OCI-LY3 (cell line): ENCODE measurements around the gene KIF3B.
"Not testable (repeated sequence)": the region's sequence is repeated elsewhere in the genome, so short reads cannot be mapped to it uniquely, and the experiment has no call there.

Experiments
- EZH2phosphoT487 ChIP-seq: fragments of 200-600 bp; shearing (Covaris generic); IDR thresholded peaks from 2 replicates; pipeline ENCODE4 v1.6.1; 2018; ENCODE audit warnings: antibody characterized with exemption, mixed run types, low read depth
- TF ChIP-seq, protein P1 (sequence below): fragments of 200-600, 300-600 bp; sonication (generic); IDR thresholded peaks from 2 replicates; pipeline ENCODE4 v1.5.1; 2014; ENCODE audit warnings: antibody characterized with exemption, low read length, low read depth

DNA sequence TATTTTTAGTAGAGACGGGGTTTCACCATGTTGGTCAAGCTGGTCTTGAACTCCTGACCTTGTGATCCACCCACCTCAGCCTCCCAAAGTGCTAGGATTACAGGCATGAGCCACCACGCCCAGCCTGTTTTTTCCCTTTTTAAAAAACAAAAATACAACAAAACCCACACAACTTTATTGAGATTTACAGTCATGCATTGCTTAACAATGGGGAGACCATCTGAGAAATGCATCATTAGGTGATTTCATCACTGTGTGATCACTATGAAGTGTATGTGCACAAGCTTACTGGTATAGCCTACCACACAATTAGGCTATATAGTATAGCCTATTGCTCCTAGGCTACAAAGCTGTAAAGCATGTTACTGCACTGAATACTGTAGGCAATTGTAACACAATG is 63.6 kb downstream of the KIF3B start:
- TF ChIP-seq, protein P1, sequence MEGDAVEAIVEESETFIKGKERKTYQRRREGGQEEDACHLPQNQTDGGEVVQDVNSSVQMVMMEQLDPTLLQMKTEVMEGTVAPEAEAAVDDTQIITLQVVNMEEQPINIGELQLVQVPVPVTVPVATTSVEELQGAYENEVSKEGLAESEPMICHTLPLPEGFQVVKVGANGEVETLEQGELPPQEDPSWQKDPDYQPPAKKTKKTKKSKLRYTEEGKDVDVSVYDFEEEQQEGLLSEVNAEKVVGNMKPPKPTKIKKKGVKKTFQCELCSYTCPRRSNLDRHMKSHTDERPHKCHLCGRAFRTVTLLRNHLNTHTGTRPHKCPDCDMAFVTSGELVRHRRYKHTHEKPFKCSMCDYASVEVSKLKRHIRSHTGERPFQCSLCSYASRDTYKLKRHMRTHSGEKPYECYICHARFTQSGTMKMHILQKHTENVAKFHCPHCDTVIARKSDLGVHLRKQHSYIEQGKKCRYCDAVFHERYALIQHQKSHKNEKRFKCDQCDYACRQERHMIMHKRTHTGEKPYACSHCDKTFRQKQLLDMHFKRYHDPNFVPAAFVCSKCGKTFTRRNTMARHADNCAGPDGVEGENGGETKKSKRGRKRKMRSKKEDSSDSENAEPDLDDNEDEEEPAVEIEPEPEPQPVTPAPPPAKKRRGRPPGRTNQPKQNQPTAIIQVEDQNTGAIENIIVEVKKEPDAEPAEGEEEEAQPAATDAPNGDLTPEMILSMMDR: not testable (repeated sequence)
- TF ChIP-seq EZH2phosphoT487: not testable (repeated sequence)
